GM19438 (cell line): ENCODE measurements around the gene HS6ST3.
"Not testable (repeated sequence)": the region's sequence is repeated elsewhere in the genome, so short reads cannot be mapped to it uniquely, and the experiment has no call there.

Experiments used
- ATAC-seq: cut with Tn5 transposase; IDR thresholded peaks from one replicate; pipeline ENCODE4 v1.9.1; 2021; ENCODE audit warnings: low read depth; ENCODE audit not compliant: unreplicated experiment

Gene HS6ST3

GRCh38 chr13:96091164-96092117 is 1.5 kb downstream of the HS6ST3 start:
- peak; percentile 6 for ATAC-seq

GRCh38 chr13:96093296-96094006 is 3.5 kb downstream of the HS6ST3 start:
- no peak for ATAC-seq

DNA sequence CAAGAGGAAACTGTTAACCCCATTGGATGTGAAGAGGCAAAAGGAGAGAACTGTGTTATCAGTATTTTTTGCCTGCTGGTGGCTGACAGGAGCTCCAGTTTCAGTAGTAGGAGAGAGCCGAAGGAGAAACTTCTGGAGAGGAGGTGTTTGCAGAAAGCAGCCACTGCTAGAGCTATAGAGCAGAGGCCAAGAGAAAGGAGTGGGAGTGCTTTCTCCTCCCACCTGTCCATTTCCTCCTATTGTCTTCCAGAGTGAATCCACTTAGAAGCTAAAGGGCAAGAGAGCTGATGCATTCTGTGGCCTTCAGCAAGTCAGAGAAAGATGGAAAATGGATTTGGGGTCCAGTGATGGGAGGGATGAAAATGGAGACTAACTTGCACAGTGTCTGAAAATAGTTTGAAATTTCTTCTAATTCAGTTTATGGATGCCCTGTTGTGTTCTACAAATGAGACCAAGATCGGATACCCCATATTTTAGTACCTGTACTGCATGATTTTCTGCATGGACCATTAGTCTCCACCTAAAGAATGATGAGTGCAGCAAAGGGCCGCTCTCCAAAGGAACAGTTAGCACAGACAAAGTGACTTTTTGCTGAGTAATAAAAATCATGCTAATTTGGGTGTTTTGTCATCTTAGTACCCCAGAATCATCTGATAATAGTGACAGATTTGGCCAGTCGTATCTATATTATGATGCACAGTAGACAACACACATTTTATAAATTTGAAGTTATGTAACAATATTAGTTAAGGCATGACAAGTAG is 10.7 kb downstream of the HS6ST3 start:
- no peak for ATAC-seq

DNA sequence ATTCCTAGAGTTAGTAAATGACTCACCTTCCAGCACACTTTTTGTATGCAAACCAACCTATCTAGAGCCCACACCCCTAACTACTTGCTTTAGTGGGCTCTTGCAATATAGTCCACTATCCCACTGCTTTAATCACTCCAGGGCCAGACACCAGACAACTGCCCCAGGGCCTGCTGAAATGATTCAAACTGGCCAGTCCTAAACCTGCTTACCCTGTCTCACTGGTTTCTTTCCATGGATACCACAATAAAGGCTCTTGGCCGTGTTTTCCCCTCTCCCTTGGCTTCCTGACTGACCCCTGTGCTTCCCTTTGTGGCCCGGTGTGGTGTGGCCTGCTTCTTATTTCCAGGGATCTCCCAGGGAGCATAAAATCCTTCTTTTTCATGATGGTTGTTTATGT is 14.6 kb downstream of the HS6ST3 start:
- no peak for ATAC-seq

DNA sequence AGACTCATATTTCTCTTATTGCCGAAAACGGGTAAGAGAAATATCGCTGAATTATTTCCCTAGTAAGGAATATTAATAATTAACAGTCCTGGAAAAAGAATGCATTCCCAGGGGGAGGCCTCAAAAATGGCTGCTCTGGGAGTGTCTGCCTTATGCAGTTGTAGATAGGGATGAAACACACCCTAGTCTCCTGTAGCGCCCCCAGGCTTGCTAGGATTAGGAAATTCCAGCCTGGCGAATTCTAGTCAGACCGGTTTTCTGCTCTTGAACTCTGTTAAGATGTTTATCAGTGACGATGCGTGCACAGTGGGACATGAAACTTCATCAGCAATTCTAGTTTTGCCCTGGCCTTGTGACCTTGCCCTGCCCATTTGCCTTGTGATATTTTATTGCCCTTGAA is 18.2 kb downstream of the HS6ST3 start:
- not testable (repeated sequence) for ATAC-seq

DNA sequence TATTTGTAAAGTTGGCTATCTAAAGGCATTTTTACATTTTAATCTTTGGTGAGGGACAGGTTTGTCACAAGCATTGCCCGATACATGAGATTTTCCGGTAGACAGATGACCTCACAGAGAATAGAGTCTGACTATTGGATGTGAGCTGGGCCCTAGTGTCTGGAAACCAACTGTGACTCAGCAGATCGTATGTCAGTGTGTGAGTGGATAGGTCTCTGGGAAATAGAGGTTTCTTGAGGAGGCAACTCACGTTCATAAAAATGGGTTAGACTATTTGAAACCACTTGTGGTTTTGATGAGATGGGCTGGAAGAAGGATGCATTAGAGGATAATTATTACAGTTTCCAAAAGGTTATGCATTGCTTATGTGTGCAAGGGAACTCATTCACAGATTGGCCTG is 19.2 kb downstream of the HS6ST3 start:
- no peak for ATAC-seq

- ATAC-seq = no peak
These were observed 23.0 kb downstream of the HS6ST3 start for GRCh38 chr13:96112936-96113335.

- not testable (repeated sequence) for ATAC-seq
These were observed 25.5 kb downstream of the HS6ST3 start for GRCh38 chr13:96115368-96115767.

DNA sequence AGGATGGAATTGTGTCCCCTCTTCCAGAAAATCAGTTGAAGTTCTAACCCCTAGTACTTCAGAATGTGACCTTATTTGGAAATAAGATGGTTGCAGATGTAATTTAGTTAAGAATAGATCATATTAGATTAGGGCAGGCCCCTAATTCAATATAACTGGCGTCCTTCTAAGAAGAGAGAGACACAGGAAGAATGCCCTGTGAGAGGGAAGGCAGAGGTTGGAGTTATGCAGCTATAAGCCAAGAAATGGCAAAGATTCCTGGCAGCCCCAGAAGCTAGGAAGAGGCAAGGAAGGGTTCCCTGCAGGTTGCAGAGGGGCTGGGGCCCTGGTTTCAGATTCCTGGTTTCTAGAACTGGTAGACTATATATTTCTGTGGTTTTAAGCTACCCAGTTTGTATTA is 30.0 kb downstream of the HS6ST3 start:
- no peak for ATAC-seq

DNA sequence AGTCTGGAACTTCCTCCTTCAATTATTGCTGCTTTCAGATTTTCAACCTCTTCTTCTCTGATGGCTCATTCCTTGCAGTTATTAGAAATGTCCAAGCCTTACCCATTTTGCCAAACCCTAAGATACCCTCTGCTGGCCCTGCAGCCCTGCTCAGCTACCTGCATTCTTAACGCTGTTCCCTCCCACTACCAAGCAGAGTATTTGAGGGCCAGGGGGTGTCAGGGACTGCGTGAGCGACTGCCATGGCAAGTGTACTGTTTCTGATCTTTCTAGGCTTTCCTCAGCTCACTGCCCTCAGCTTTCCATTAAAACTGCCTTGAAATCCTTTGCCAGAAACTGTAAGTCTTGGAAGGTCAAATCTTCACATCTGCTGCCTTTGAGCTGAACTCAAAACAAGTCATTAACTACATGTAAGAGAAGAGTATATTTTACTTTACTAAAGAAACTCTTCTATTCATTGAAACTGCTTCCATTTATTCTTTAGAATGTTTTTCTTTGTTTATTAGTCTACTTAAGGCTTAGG is 41.0 kb downstream of the HS6ST3 start:
- no peak for ATAC-seq

DNA sequence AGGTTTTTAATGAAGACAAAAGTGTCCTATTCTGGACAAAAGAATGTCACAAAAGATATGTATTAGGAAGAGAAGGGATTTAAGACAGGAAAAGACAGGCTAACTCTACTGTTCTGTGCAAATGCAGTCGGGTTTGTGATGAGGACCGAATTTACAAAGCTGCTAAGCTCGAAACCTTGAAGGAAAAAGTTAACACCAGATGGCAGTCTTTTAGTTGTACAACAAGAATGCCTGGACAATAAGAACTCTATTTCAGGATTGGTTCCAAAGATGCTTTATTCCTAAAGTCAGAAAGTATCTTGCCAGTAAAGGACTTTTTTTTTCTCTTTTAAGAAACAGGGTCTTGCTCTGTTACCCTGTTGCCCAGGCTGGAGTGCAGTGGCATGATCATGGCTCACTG is 51.1 kb downstream of the HS6ST3 start:
- no peak for ATAC-seq

DNA sequence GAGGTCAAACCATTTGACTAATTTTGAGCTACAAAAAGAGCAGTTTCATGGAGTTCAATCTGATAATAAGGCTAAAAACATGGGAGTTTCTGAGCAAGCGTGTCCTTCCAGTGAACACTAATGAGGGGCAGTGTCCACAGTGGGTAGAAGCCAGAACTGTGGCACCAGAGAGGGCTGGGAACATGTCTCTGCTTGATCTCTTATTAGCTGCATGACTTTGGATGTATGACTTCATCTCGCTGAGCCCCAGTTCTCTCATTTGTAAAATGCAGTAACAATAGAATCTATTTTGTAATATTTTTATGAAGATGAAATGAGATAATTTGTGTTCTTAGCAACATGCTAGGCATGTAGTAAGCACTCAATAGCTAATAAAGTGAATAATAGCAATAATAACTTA is 69.8 kb downstream of the HS6ST3 start:
- ATAC-seq = no peak

DNA sequence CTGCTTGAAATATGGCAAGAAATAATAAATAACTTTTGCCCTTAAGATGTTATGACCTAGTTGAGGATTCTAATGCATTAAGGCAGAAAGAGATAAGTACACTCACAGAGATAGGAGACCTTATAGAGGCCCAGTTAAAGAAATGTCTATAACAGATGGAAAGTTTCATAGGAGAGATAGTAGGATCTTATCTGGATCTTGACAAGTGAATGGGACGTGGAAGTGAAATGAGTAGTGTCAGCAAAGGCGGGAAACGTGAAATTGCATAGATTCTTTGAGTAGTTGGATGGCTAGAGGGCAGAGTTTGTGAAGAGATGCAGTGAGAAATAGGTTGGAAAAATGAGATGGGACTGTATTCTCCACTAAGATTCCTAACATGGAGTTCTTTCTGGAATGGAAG is 71.2 kb downstream of the HS6ST3 start:
- ATAC-seq = no peak

DNA sequence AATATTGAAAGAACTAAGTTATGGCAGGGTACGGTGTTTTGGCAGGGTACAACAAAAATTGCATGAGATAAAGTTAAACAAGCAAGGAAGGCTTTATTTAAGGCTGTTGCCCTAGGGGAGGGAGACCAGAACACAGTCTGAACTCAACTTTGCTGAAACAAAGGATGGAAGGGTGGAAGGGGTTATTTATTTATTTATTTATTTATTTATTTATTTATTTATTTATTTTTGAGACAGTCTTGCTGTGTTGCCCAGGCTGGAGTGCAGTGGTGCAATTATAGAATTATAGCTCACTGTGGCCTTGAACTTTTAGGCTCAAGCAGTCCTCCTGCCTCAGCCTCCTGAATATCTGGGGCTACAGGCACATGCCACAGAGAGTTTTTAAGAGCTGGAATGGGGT is 75.9 kb downstream of the HS6ST3 start:
- no peak for ATAC-seq

DNA sequence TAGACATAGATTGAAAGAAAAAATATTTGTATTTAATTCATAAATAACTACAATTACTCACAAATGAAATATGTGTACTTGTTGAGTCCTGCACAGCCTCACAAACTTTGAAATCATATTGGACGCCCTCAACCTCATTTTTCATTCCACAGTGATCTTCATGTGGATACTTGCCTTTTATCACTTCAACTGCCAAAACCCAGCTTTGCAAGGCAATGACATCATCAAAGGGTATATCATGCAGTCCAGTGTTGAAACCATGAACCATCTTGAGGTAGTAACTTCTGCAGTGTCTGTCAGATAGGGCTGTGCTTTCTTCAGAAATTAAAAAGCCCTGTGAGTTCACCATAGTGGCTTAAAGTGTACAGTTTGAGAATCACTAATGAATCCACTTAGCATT is 82.2 kb downstream of the HS6ST3 start:
- no peak for ATAC-seq

DNA sequence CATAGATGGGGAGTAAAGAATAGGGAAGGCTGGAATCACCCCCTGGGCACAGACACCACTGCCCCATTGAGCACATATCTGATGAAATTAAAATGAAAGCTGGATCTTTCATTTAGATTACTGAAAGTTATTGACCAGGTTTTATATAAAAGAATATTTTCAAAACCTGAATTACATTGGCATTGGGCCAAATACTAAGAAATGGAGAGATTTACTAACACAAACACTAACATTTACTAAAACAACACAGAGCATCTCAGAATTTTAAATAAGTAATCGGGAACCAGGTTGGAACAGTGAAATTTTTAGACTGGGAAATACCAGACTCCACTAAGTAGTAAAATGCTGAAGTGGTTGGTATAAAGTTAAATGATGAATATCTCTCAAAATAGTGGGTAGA is 88.9 kb downstream of the HS6ST3 start:
- no peak for ATAC-seq

- no peak for ATAC-seq
These were observed 89.4 kb downstream of the HS6ST3 start for GRCh38 chr13:96179309-96179708.

DNA sequence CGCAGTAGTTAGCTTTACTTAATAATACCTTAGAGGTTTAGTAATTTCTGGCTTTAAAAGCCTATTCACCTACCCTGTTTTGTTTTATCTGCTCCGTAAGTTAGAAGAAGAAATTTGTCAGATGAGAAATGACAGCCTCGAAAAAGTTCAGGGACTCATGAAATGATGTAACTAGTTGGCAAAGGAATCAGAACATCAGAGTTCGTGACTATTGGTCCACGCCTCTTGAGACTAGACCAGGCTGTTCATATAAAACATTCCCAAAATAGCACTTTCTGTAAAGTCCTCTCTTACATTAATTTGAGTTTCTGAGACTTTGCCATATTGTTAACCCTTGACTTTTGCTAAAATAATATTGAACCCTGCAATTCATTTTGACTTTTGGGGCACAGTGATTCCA is 92.0 kb downstream of the HS6ST3 start:
- ATAC-seq = no peak

GRCh38 chr13:96185818-96186217 is 95.9 kb downstream of the HS6ST3 start:
- no peak for ATAC-seq

GRCh38 chr13:96191367-96191766 is 101.5 kb downstream of the HS6ST3 start:
- ATAC-seq = no peak
